ENCODE data around the gene MAP7.
"Not testable (repeated sequence)": the region's sequence is repeated elsewhere in the genome, so short reads cannot be mapped to it uniquely, and the experiment has no call there.

MAP7 gene

DNA sequence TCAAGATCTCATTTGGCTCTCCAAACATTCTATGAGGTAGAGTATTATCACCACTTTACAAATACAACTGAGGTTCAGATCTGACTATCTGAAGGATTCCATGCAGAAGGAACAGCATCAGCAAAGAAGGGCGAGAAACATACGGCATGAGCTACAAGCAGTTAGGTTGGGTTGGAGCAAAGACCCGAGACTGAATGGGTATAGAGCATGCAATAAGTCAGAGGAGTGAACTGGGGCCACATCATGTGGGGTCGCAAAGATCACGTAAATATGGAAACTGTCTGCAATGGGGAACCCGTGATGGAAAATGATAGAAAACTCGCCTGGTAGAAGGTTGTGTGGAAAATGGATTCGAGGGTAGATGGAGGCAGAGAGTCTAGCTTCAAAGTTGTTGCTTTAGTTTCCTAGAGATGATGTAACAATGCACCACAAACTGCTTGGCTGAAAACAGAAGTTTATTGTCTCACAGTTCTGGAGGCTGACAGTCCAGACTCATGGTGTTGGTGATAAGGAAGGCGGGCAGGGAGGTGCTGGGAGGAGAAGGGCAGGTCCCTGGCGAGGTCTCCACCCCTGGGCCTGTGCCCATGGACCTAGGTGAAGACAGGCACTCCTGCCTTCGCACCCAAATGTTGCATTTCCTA, 216.3 kb downstream of the MAP7 start:
- no peak for DNase-seq

DNA sequence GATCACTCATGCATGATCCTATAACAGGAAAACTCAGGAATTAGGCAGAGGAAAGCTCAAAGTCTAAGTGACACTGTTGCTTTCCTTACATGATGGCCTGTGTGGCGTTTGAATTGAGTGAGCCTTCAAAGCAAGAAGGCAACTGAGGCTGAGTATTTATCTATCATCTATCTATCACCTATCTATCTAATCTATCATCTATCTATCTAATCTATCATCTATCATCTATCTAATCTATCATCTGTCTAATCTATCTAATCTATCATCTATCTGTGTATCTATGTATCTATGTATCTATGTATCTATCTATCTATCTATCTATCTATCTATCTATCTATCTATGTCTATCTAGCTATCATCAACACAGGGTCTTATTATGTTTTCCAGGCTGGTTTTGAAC, 218.8 kb downstream of the MAP7 start:
- no peak for DNase-seq

DNA sequence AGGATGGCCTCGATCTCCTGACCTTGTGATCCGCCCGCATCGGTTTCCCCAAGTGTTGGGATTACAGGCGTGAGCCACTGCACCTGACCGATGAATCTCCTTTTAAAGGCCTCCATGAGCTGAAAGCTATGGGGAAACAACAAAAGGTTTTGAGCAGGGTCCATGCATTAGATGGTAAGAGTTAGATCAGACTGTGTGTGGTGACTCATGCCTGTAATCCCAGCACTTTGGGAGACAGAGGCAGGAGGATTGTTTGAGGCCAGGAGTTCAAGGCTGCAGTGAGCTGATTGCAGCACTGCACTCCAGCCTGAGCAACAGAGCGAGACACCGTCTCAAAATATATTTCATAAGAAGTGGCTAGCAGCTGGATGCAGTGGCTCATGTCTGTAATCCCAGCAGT, 219.6 kb downstream of the MAP7 start:
- no peak for DNase-seq

DNA sequence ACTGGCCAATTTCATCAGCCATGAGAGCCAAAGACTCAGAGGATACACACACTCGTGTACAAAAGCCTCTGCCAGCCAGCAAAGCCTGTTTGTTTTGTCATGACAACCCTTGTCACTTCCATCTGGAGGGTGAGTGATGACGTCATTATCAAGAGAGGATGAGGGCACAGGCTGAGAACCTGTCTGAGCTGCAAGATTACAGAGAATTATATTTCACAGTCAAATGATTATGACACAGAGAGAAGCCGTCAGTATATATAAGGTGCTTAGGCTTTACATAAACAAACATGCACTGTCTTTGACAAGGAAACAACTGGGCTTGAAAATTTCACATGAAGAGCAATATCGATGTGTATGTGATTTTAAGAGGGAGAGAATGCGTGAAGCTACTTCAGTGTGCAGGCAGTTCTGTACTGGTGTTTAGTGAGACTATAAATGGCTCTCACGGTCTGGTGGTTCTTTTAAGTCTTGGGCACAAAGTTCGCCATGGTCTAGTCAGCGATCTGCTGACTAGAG, 224.1 kb downstream of the MAP7 start:
- DNase-seq, result peak; percentile 15

DNA sequence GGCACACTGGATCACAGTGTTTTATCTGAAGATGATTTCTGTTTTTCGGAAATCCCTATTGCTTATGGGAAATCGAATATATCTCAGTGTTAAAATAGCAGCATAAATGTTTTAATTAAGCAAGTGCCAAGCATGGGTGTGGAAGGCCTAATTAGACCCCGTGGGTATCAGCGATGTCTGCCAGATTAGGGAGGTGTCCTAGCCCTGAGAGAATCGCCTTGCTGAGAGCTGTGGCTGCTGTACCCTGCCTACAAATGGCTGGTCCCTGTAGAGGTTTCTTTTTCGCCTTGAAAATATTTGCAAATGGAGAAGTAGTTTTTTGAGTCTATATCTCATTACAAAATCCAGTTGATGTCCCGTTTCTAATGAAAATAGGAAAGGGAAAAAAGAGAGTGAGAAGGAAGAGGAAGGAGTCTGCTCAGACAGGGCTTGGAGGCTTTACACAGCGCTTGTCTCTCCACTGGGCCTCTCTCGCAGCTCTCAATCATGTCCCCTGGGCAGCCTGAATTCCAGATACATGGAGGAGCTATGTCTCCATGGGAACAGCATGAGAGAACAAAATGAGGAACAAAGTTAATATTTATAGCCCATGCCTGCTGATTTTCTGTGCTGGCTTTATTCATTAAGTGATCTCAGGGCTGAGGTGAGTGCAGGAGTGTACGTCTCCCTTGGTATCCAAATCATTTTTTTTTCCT, 225.4 kb downstream of the MAP7 start:
- DNase-seq, result peak; percentile 27

DNA sequence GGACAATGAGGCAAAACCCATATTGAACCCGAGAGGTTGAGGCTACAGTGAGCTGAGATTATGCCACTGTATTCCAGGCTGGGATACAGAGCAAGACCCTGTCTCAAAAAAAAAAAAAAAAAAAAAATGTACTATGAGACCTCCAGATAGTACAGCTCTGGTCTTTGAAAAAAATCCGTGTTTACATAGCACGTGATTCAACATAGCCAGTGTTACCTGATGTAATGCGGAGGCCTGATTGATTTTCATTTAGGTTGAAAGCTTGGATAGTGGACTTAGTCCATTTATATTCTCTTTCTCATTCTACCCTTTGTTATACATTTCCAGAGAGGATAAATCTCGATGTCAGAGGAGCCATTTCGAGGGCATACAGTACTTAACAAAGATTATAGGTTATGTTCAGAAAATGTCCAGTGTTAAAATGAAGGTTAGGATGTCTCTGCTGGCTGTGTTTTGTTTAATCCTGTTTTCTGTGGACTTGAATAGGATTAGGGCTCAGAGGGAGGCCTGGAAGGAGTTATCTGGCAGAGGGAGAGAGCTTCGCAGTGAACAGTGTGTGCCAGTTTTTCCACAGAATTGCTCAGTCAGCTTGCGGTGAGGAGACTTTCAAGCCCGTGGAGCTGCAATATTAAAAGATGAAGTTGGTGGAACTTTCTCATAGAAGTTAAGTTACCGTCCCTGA, 226.7 kb downstream of the MAP7 start:
- DNase-seq, result no peak

DNA sequence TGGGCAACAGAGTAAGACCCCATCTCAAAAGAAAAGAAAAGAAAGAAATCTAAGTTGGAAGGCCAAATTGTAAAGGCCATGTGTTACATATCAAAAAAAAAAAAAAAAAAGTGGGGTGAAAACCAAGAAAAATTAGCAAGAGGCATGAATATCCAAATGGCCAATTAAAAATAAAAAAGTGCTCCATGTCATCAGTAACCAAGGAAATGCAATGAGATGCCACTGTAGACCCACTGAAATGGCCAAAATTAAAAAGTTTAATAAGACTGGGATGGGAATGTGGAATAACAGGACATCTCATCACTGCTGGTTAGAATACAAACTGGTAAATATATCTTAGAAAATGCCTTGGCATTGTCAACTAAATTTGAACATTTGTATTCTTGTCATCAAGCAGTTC, 230.5 kb downstream of the MAP7 start:
- no peak for DNase-seq

DNA sequence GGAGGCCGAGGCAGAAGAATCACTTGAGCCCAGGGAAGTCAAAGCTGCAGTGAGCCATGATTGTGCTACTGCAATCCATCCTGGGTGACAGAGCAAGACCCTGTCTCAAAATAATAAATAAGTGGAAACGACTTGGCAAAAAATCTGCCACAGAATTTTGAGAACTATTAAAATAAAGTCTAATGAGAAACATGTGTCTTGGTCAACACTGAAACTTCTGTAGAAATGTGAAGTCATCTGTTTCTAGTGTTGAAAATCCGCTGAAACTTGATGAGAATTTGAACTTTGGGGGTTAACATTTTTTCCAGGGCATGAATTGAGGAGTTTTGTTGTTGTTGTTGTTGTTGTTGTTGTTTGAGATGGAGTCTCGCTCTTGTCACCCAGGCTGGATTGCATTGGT, 231.5 kb downstream of the MAP7 start:
- DNase-seq, result no peak

DNA sequence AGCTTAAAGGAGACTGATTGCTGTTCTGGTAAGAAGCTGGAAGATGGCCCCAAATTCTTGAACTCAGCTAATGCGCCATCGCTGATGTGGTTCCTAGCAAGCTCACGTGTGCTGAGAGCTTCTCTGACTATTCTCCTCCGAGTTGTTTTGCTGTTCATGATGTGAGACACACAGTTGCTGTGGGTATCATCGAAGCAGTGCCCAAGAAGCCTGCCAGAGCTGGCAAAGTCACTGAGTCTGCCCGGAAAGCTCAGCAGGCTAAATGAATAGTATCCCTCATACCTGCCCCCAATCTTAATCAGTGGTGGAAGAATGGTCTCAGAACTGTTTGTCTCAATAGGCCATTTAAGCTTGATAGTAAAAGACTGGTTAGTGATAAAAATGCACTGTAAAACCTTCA, 232.3 kb downstream of the MAP7 start:
- no peak for DNase-seq

DNA sequence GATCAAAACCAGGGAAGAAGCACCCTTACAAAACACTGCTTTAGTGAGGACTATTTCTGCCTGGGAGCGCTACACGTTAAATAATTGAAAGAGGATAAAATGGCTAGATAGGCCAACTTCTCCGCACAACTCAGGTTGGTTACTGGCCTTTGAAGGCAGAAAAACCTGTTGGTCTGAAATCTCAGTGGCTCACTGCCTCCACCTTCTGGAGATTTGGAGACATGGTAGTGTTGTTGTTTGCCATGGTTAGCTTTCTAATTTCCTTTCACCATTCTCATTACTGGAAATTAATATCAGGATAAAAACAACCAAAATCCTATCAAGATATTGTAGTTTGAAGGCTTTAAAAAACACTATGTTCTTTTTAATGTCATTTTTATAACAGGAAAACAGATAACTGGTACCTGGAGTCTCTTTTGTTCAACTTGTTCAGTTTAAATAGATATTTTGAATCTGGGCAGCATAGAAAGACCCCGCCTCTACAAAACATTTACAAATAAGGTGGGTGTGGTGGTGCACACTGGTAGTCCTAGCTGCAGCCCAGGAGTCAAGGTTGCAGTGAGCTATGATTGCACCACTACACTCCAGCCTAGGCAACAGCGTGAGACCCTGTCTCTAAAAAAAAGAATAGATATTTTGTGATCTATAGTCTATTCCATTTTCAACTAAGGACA, 233.1 kb downstream of the MAP7 start:
- DNase-seq, result peak; percentile 56

DNA sequence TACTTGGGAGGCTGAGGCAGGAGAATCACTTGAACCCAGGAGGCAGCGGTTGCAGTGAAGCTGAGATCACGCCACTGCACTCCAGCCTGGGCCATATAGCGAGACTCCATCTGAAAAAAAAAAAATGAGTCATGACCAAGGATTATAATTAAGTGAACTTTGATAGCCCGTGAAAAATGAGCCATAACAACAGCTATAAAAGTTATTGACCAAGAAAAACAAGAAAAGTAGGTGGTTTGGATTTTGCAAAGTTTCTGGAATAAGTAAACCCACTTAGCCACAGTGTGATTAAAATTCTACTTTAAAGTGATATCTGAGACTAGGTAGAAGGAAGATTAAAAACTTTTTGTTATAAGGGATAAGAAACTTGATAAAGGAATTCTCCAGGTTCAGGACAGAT, 234.6 kb downstream of the MAP7 start:
- no peak for DNase-seq

DNA sequence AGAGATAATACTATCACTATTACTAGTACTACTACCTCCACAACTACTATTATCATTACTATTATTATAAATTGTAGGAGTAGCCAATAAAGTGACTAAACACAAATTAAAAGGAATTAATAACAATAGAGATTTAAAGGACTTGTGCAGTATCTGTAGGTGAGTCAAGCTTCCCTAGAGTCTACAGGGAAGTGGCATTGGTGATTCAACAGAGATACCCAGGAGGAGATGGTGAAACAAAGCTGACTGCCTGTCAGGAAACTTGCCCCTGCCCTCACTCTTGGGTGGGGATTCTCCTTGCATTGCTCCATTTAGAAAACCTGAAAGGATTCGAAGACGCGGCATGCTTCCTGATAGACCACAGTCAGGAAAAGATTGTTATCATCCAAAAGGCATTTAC, 237.2 kb downstream of the MAP7 start:
- no peak for DNase-seq

DNA sequence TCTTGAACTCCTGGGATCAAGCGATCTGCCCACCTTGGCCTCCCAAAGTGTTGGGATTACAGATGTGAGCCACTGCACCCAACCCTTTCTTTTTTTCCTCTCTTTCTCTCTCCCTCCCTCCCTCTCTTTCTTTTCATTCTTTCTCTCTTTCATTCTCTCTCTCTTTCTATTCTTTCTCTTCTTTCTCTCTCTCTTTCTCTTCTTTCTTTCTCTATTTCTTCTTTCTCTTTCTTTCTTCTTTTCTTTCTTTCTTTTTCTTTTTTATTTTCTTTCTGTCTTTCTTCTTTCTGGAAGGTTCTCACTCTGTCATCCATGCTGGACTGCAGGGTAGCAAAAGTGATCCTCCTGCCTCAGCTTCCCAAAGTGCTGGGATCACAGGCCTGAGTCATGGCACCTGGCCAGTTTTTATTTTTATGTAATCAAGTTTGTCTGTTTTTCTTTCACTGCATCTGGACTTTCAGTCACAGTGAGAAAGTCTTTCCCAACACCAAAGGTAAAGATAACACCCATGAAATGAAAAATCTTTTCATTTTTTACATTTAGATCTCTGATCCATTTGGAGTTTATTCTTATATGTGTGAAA, 240.4 kb downstream of the MAP7 start:
- DNase-seq, result no peak

DNA sequence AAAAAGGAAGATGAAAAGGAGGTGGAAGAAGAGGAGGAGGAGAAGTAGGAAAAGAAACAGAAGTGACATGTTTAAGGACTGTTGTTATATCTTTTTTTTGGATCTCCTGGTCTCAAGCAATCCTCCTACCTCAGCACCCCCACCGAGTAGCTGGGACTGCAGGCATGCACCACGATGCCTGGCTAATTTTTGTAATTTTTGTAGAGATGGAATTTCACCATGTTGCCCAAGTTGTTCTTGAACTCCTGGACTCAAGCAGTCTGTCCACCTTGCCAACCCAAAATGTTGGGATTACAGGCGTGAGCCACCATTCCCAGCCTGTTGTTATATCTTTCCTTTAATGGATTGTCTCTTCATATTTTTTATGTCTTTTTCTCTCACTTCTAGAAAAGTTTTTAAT, 241.1 kb downstream of the MAP7 start:
- no peak for DNase-seq

DNA sequence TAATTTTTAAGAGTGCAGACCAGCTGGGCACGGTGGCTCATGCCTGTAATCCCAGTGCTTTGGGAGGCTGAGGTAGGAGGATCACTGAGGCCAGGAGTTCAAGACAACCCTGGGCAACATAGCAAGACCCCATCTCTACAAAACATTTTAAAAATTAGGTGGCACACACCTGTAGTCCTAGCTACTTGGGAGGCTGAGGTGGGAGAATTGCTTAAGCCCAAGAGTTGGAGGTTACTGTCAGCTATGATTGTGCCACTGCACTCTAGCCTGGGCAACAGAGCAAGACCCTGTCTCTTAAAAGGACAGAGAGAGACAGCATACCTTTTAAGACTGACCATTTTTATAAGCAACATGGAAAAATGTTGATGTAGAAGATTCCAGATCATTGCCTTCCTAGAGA, 241.8 kb downstream of the MAP7 start:
- not testable (repeated sequence) for DNase-seq

DNA sequence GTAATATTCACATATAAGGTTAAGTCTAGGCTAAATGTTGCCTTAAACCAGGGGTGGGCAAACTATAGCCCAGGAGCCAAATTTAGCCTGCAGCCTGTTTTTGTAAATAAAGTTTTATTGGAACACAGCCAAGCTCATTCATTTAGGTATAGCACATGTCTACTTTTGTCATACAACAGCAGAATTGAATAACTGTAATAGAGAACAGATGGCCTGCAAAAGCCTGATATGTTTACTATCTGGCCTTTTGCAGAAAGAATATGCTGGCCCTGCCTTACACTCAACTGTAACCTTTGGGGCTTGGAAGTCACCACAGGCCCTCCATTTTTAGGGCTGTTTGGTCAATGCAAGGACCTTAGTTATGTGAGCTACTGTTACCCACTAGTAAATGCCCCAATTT, 242.9 kb downstream of the MAP7 start:
- DNase-seq, result no peak

DNA sequence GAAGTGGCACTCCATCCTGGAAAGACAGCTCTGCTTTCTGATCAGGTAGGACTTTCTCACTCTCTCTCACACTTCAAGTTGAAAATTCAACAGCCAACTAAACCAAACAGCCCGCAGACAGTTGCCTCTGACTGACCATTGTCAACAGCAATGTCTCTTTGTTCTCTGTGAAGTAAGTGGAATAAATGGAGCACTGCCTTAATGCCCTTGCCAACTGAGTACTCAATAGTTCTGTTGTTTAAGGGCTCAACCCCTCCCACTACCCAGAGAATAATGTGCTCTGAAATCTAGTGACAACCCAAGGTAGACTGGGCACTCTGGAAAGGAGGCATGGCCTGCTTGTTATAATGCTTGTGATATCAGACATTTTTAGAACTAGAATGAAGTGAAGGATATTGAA, 243.8 kb downstream of the MAP7 start:
- no peak for DNase-seq

DNA sequence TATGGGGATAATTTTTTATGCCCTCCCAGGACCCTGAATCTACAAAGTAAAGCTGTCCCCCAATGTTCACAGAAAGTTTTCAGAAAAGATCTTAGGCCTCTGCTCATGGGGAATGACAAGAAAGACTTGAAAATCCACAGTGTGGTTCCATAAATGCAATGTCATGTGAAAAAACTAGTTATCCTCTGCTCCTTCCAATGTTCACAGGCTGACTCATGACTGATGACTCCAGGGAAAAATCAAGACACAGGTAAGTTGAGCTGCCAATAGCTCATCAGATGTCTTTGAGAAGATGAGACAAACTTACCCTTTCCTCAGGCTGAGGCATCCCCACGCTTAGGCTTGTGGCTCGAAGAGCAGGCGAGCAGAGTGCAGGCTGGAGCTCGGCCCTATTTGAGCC, 245.8 kb downstream of the MAP7 start:
- DNase-seq, result no peak

DNA sequence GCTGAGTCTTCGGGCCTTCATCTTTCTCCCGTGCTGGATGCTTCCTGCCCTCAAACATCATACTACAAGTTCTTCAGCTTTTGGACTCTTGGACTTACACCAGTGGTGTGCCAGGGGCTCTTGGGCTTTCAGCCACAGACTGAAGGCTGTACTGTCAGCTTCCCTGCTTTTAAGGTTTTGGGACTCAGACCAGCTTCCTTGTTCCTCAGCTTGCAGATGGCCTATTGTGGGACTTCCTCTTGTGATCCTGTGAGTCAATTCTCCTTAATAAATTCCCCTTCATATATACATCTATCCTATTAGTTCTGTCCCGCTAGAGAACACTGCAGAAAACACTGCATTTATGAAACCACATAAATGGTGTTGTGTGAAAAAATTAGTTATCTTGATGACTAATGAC, 246.7 kb downstream of the MAP7 start:
- no peak for DNase-seq

DNA sequence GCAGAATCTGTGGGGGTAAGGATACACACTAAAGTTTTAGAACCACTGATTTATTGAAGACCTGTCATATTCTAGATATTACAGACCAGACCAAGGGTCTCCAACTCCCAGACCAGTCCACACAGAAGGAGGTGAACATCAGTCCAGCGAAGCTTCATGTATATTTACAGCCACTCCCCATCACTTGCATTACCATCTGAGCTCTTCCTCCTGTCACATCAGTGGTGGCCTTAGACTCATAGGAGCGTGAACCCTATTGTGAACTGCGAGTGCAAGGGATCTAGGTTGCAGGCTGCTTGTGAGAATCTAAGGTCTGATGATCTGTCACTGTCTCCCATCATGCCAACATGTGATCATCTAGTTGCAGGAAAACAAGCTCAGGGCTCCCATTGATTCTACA, 255.6 kb downstream of the MAP7 start:
- no peak for DNase-seq
